IPS-18c (cell line): ENCODE measurements around the gene BDKRB2.
"Not testable (repeated sequence)": the region's sequence is repeated elsewhere in the genome, so short reads cannot be mapped to it uniquely, and the experiment has no call there.

ENCODE experiments used
- H3K4me3 ChIP-seq: 2 replicates; pipeline ENCODE4 v1.7.0; 2013; ENCODE audit warnings: low read depth, mild to moderate bottlenecking, low read length, moderate library complexity; ENCODE audit not compliant: insufficient read depth
- H3K9me3 ChIP-seq: one replicate; pipeline ENCODE4 v1.6.1; 2013; ENCODE audit warnings: mild to moderate bottlenecking, low read length, moderate library complexity; ENCODE audit not compliant: control insufficient read depth, insufficient read depth

Gene BDKRB2

GRCh38 chr14:96232506-96232905 lies 27.9 kb downstream of the BDKRB2 start:
- peaks cover 4% of the 10 kb centered on the region for H3K9me3 ChIP-seq

GRCh38 chr14:96233661-96234060 lies 29.0 kb downstream of the BDKRB2 start:
- H3K4me3 ChIP-seq = no peak overlapping the region
- peaks cover 2% of the 10 kb centered on the region for H3K9me3 ChIP-seq

More at GRCh38 chr14:96232506-96232905, 27.9 kb downstream of the BDKRB2 start:
- H3K4me3 ChIP-seq = no peak overlapping the region

GRCh38 chr14:96235426-96235825 lies 30.8 kb downstream of the BDKRB2 start:
- H3K9me3 ChIP-seq = peaks cover 2% of the 10 kb centered on the region
- no peak overlapping the region for H3K4me3 ChIP-seq

- no peak overlapping the region for H3K4me3 ChIP-seq
- H3K9me3 ChIP-seq = peaks cover 3% of the 10 kb centered on the region
Observed at GRCh38 chr14:96237641-96238040, 33.0 kb downstream of the BDKRB2 start.

GRCh38 chr14:96238676-96239265 lies 34.1 kb downstream of the BDKRB2 start:
- peaks cover 6% of the 10 kb centered on the region for H3K9me3 ChIP-seq

GRCh38 chr14:96239711-96240141 lies 35.1 kb downstream of the BDKRB2 start:
- no peak overlapping the region for H3K4me3 ChIP-seq
- H3K9me3 ChIP-seq = peaks cover 4% of the 10 kb centered on the region

More at GRCh38 chr14:96238676-96239265, 34.1 kb downstream of the BDKRB2 start:
- H3K4me3 ChIP-seq = no peak overlapping the region

GRCh38 chr14:96240641-96241040 lies 36.0 kb downstream of the BDKRB2 start:
- no peak overlapping the region for H3K4me3 ChIP-seq
- peaks cover 4% of the 10 kb centered on the region for H3K9me3 ChIP-seq

GRCh38 chr14:96242126-96242525 lies 37.5 kb downstream of the BDKRB2 start:
- peaks cover 4% of the 10 kb centered on the region for H3K9me3 ChIP-seq
- no peak overlapping the region for H3K4me3 ChIP-seq

GRCh38 chr14:96243785-96244184 lies 39.1 kb downstream of the BDKRB2 start:
- no peak overlapping the region for H3K4me3 ChIP-seq
- H3K9me3 ChIP-seq = peaks cover 4% of the 10 kb centered on the region

GRCh38 chr14:96245074-96245473 lies 40.4 kb downstream of the BDKRB2 start:
- H3K9me3 ChIP-seq, H3K4me3 ChIP-seq: not testable (repeated sequence)

GRCh38 chr14:96245710-96246538 lies 41.3 kb downstream of the BDKRB2 start:
- H3K4me3 ChIP-seq = no peak overlapping the region
- H3K9me3 ChIP-seq = peaks cover 4% of the 10 kb centered on the region

- peaks cover 4% of the 10 kb centered on the region for H3K9me3 ChIP-seq
- H3K4me3 ChIP-seq = no peak overlapping the region
Observed at GRCh38 chr14:96246539-96246847, 41.9 kb downstream of the BDKRB2 start.

- Histone ChIP-seq H3K9me3 (peaks cover 4% of the 10 kb centered on the region), H3K4me3 (no peak overlapping the region)
Observed at GRCh38 chr14:96247031-96247430, 42.4 kb downstream of the BDKRB2 start.

- no peak overlapping the region for H3K4me3 ChIP-seq
Observed at GRCh38 chr14:96249029-96249428, 44.4 kb downstream of the BDKRB2 start.

GRCh38 chr14:96250485-96250884 lies 45.8 kb downstream of the BDKRB2 start:
- Histone ChIP-seq H3K4me3 (no peak overlapping the region), H3K9me3 (no peaks in the 10 kb centered on the region)

More at GRCh38 chr14:96249029-96249428, 44.4 kb downstream of the BDKRB2 start:
- H3K9me3 ChIP-seq = no peaks in the 10 kb centered on the region

GRCh38 chr14:96251656-96252155 lies 47.1 kb downstream of the BDKRB2 start:
- no peaks in the 10 kb centered on the region for H3K9me3 ChIP-seq
- no peak overlapping the region for H3K4me3 ChIP-seq

GRCh38 chr14:96252323-96252998 lies 47.8 kb downstream of the BDKRB2 start:
- H3K4me3 ChIP-seq = no peak overlapping the region
- H3K9me3 ChIP-seq = no peaks in the 10 kb centered on the region
